HepG2 (cell line): ENCODE results near the gene NR3C2.

Experiments used
- BRCA1 ChIP-seq: sonication (generic); formaldehyde crosslinking; IDR thresholded peaks from 2 replicates; pipeline ENCODE4 v1.4.0; 2020; ENCODE audit warnings: missing genetic modification reagents
- HOXA3 ChIP-seq: sonication (generic); formaldehyde crosslinking; IDR thresholded peaks from 2 replicates; pipeline ENCODE4 v1.5.0; 2020; ENCODE audit warnings: missing genetic modification reagents
- NFE2L2 ChIP-seq: fragments of 150-350 bp; IDR thresholded peaks from 2 replicates; pipeline ENCODE4 v1.6.1; 2014; ENCODE audit warnings: low read length
- RAD21 ChIP-seq: fragments of 450-650 bp; formaldehyde crosslinking; IDR thresholded peaks from 2 replicates; pipeline ENCODE4 v1.5.0; 2020; ENCODE audit warnings: mild to moderate bottlenecking
- ZNF263 ChIP-seq: sonication (generic); formaldehyde crosslinking; IDR thresholded peaks from 2 replicates; pipeline ENCODE4 v1.4.0; 2020; ENCODE audit warnings: missing genetic modification reagents
- ZNF3 ChIP-seq: IDR thresholded peaks from 2 replicates; pipeline ENCODE4 v1.7.0; 2017; ENCODE audit warnings: inconsistent platforms
- ZNF747 ChIP-seq: sonication (generic); formaldehyde crosslinking; IDR thresholded peaks from 2 replicates; pipeline ENCODE4 v1.8.1; 2023; ENCODE audit warnings: missing genetic modification reagents, mild to moderate bottlenecking, borderline replicate concordance
- TF ChIP-seq, protein P1 (sequence below): sonication (generic); formaldehyde crosslinking; IDR thresholded peaks from 2 replicates; pipeline ENCODE4 v1.5.0; 2020; ENCODE audit warnings: mild to moderate bottlenecking, missing genetic modification reagents, moderate library complexity

GRCh38 chr4:148353571-148353970 lies 88.6 kb downstream of the NR3C2 start:
- TF ChIP-seq ZNF747 (CRISPR knock-in tag) = no peak
- TF ChIP-seq RAD21 = no peak
- TF ChIP-seq, protein P1, sequence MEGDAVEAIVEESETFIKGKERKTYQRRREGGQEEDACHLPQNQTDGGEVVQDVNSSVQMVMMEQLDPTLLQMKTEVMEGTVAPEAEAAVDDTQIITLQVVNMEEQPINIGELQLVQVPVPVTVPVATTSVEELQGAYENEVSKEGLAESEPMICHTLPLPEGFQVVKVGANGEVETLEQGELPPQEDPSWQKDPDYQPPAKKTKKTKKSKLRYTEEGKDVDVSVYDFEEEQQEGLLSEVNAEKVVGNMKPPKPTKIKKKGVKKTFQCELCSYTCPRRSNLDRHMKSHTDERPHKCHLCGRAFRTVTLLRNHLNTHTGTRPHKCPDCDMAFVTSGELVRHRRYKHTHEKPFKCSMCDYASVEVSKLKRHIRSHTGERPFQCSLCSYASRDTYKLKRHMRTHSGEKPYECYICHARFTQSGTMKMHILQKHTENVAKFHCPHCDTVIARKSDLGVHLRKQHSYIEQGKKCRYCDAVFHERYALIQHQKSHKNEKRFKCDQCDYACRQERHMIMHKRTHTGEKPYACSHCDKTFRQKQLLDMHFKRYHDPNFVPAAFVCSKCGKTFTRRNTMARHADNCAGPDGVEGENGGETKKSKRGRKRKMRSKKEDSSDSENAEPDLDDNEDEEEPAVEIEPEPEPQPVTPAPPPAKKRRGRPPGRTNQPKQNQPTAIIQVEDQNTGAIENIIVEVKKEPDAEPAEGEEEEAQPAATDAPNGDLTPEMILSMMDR (CRISPR knock-in tag) = no peak
- no peak for TF ChIP-seq NFE2L2
- TF ChIP-seq BRCA1 (CRISPR knock-in tag) = no peak
- no peak for TF ChIP-seq ZNF3 (CRISPR knock-in tag)
- no peak for TF ChIP-seq HOXA3 (CRISPR knock-in tag)
- no peak for TF ChIP-seq ZNF263 (CRISPR knock-in tag)
